ENCODE data around the gene HS6ST2. TPM values are rescaled to one million over a fixed set of nuclear protein-coding genes. Genes with fewer than 3 reads are reported as not detected.

The HS6ST2 gene
- total RNA-seq, 2 donors from 2014 or later, result not detected

GRCh38 chrX:132860200-132860599 lies 98.2 kb downstream of the HS6ST2 start:
- Histone ChIP-seq H3K4me3 (no peak overlapping the region), H3K36me3 (no peaks in the 10 kb centered on the region), H3K27ac (no peak overlapping the region), H3K4me1 (ENCODE audit: control insufficient read depth in 1 of 2, low read depth in 2 of 2) (no peaks in the 10 kb centered on the region), H3K27me3 (replicated peaks; ENCODE audit: insufficient read depth) (no peaks in the 10 kb centered on the region), H3K9me3 (no peaks in the 10 kb centered on the region)
- no peak for DNase-seq (ENCODE audit: low spot score)
- no peak for TF ChIP-seq CTCF (IDR thresholded peaks at IDR 0.05)
- ATAC-seq (ENCODE audit: insufficient number of reproducible peaks, low FRiP score, low read depth), result no peak

- Histone ChIP-seq H3K4me1 (ENCODE audit: control insufficient read depth in 1 of 2, low read depth in 2 of 2) (no peaks in the 10 kb centered on the region), H3K4me3 (no peak overlapping the region), H3K27ac (no peak overlapping the region), H3K9me3 (no peaks in the 10 kb centered on the region), H3K36me3 (no peaks in the 10 kb centered on the region), H3K27me3 (replicated peaks; ENCODE audit: insufficient read depth) (no peaks in the 10 kb centered on the region)
- ATAC-seq (ENCODE audit: insufficient number of reproducible peaks, low FRiP score, low read depth), result no peak
- DNase-seq (ENCODE audit: low spot score), result no peak
- no peak for TF ChIP-seq CTCF (IDR thresholded peaks at IDR 0.05)
Observed at GRCh38 chrX:132858018-132858417, 100.4 kb downstream of the HS6ST2 start.

- Histone ChIP-seq H3K27me3 (replicated peaks; ENCODE audit: insufficient read depth) (no peaks in the 10 kb centered on the region), H3K36me3 (no peaks in the 10 kb centered on the region), H3K4me3 (no peak overlapping the region), H3K27ac (no peak overlapping the region), H3K9me3 (no peaks in the 10 kb centered on the region), H3K4me1 (ENCODE audit: control insufficient read depth in 1 of 2, low read depth in 2 of 2) (no peaks in the 10 kb centered on the region)
- no peak for ATAC-seq (ENCODE audit: insufficient number of reproducible peaks, low FRiP score, low read depth)
- no peak for DNase-seq (ENCODE audit: low spot score)
- no peak for TF ChIP-seq CTCF (IDR thresholded peaks at IDR 0.05)
Observed at GRCh38 chrX:132855780-132856341, 102.6 kb downstream of the HS6ST2 start.

GRCh38 chrX:132853040-132853439 lies 105.4 kb downstream of the HS6ST2 start:
- Histone ChIP-seq H3K36me3 (no peaks in the 10 kb centered on the region), H3K4me3 (no peak overlapping the region), H3K4me1 (ENCODE audit: control insufficient read depth in 1 of 2, low read depth in 2 of 2) (no peaks in the 10 kb centered on the region), H3K27ac (no peak overlapping the region), H3K9me3 (no peaks in the 10 kb centered on the region), H3K27me3 (replicated peaks; ENCODE audit: insufficient read depth) (no peaks in the 10 kb centered on the region)
- TF ChIP-seq CTCF (IDR thresholded peaks at IDR 0.05), result no peak
- no peak for DNase-seq (ENCODE audit: low spot score)
- ATAC-seq (ENCODE audit: insufficient number of reproducible peaks, low FRiP score, low read depth), result no peak

GRCh38 chrX:132848296-132848970 lies 110.0 kb downstream of the HS6ST2 start:
- TF ChIP-seq CTCF (IDR thresholded peaks at IDR 0.05), result no peak
- H3K36me3 ChIP-seq, result no peaks in the 10 kb centered on the region
- H3K9me3 ChIP-seq, result no peaks in the 10 kb centered on the region
- no peaks in the 10 kb centered on the region for H3K4me1 ChIP-seq (ENCODE audit: control insufficient read depth in 1 of 2, low read depth in 2 of 2)
- no peaks in the 10 kb centered on the region for H3K27me3 ChIP-seq (replicated peaks; ENCODE audit: insufficient read depth)
- no peak overlapping the region for H3K4me3 ChIP-seq
- ATAC-seq (ENCODE audit: insufficient number of reproducible peaks, low FRiP score, low read depth), result no peak
- DNase-seq (ENCODE audit: low spot score), result no peak
- H3K27ac ChIP-seq, result no peak overlapping the region

Measured in thoracic aorta (tissue), 2 donors.